ENCODE data around the gene NRN1L. TPM values are rescaled to one million over a fixed set of nuclear protein-coding genes. Genes with fewer than 3 reads are reported as not detected.
A peak's percentile ranks its signal among the peaks of the same experiment; 100 is the strongest.

Gene NRN1L
- total and polyA plus RNA-seq, 2 donors (not counting 3 experiments of a cell fraction or from before 2014, with no cell fraction given) = 0.37 TPM; not detected in 1

GRCh38 chr16:67842509-67843342 is 42.0 kb upstream of the NRN1L start:
- H3K27me3 ChIP-seq (ENCODE audit: control insufficient read depth in 2 of 2, insufficient read depth in 2 of 2, low read length in 2 of 2) = no peaks in the 10 kb centered on the region
- DNase-seq (ENCODE audit: low read depth, low spot score) (peak; percentile 73), FAIRE-seq (peak; percentile 49)
- H3K4me3 ChIP-seq (replicated peaks in 1 of 3; ENCODE audit: insufficient read depth in 1 of 3, low read depth in 1 of 3, low read length in 3 of 3) = peak overlapping the region; percentile 2 to 58 (median 57)
- BruUV-seq (replicated peaks) = TSS peak; percentile 1
- peaks cover 26% of the 10 kb centered on the region for H3K4me1 ChIP-seq (ENCODE audit: control insufficient read depth, extremely low read depth, insufficient read depth, low read length)
- H3K9me1 ChIP-seq (replicated peaks; ENCODE audit: control insufficient read depth, extremely low read depth, insufficient read depth, low read length) = no peaks in the 10 kb centered on the region
- ChIA-PET POLR2A (no interaction called here), CTCF (interaction anchor here (0.7 to 4.6 kb wide), 6 partner anchors 9 to 685 kb away, joined by 3 to 32 read pairs (median 5); no protein-coding TSS in a partner anchor)
- H3K27ac ChIP-seq (ENCODE audit: insufficient read depth, low read depth, low read length) = peak overlapping the region; percentile 77
- H3K36me3 ChIP-seq (ENCODE audit: control insufficient read depth in 2 of 2, extremely low read depth in 1 of 2, insufficient read depth in 2 of 2, low read length in 2 of 2) = no peaks in the 10 kb centered on the region
- no peaks in the 10 kb centered on the region for H3K9me3 ChIP-seq (replicated peaks; ENCODE audit: control insufficient read depth, insufficient read depth, low read length)
- H3K4me2 ChIP-seq (ENCODE audit: insufficient read depth, low read length) = peak overlapping the region; percentile 54
- H4K20me1 ChIP-seq (replicated peaks; ENCODE audit: control insufficient read depth, extremely low read depth, insufficient read depth, low read length) = no peaks in the 10 kb centered on the region
- no peak for TF ChIP-seq GATA2 (IDR thresholded peaks at IDR 0.05; ENCODE audit: insufficient read depth, insufficient read length, low read depth, low read length)
- no peak for TF ChIP-seq EZH2 (IDR thresholded peaks at IDR 0.05; ENCODE audit: borderline replicate concordance, low read depth, low read length, severe bottlenecking)
- TF ChIP-seq MAX (IDR thresholded peaks at IDR 0.05; ENCODE audit: insufficient read depth, insufficient read length) = no peak
- no peak for TF ChIP-seq JUN (IDR thresholded peaks at IDR 0.05; ENCODE audit: borderline replicate concordance, insufficient read depth, insufficient read length, low read depth)
- no peak for TF ChIP-seq MYC (IDR thresholded peaks at IDR 0.05; ENCODE audit: low read depth, low read length)
- TF ChIP-seq, protein P1, sequence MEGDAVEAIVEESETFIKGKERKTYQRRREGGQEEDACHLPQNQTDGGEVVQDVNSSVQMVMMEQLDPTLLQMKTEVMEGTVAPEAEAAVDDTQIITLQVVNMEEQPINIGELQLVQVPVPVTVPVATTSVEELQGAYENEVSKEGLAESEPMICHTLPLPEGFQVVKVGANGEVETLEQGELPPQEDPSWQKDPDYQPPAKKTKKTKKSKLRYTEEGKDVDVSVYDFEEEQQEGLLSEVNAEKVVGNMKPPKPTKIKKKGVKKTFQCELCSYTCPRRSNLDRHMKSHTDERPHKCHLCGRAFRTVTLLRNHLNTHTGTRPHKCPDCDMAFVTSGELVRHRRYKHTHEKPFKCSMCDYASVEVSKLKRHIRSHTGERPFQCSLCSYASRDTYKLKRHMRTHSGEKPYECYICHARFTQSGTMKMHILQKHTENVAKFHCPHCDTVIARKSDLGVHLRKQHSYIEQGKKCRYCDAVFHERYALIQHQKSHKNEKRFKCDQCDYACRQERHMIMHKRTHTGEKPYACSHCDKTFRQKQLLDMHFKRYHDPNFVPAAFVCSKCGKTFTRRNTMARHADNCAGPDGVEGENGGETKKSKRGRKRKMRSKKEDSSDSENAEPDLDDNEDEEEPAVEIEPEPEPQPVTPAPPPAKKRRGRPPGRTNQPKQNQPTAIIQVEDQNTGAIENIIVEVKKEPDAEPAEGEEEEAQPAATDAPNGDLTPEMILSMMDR (IDR thresholded peaks at IDR 0.05; ENCODE audit: extremely low read depth in 1 of 2, insufficient read depth in 1 of 2, low read depth in 1 of 2, low read length in 2 of 2) = peak; percentile 13 to 47
- peak overlapping the region; percentile 84 for H3K9ac ChIP-seq (replicated peaks; ENCODE audit: extremely low read depth, insufficient read depth, low read length)
- intact Hi-C loops (cut with micrococcal nuclease) = loop anchor here (1.0 to 2.0 kb wide), 3 partner anchors 23 to 280 kb away; partner anchors contain the start of gene CTCF
- peak overlapping the region; percentile 92 for H2AFZ ChIP-seq (ENCODE audit: low read depth, low read length)
- dilution Hi-C loops (cut with MboI; ENCODE audit: extremely low pct_ligation_motif_present, low sequenced_read_pairs) = no loop called here
- peaks cover 31% of the 10 kb centered on the region for H3K79me2 ChIP-seq (ENCODE audit: control insufficient read depth, insufficient read depth, low read length)
